ENCODE results near the gene LLGL2.

LLGL2 gene

GRCh38 chr17:75499313-75500022 is 26.0 kb upstream of the LLGL2 start:
- H3K4me3 ChIP-seq (ENCODE audit: low read depth, low read length), result no peak overlapping the region
- no peak for TF ChIP-seq CTCF (IDR thresholded peaks at IDR 0.05; ENCODE audit: low read depth, low read length, missing control alignments)
- in situ Hi-C loops (cut with HindIII; ENCODE audit: low sequenced_read_pairs), result no loop called here
- DNase-seq (ENCODE audit: low read depth), result no peak

DNA sequence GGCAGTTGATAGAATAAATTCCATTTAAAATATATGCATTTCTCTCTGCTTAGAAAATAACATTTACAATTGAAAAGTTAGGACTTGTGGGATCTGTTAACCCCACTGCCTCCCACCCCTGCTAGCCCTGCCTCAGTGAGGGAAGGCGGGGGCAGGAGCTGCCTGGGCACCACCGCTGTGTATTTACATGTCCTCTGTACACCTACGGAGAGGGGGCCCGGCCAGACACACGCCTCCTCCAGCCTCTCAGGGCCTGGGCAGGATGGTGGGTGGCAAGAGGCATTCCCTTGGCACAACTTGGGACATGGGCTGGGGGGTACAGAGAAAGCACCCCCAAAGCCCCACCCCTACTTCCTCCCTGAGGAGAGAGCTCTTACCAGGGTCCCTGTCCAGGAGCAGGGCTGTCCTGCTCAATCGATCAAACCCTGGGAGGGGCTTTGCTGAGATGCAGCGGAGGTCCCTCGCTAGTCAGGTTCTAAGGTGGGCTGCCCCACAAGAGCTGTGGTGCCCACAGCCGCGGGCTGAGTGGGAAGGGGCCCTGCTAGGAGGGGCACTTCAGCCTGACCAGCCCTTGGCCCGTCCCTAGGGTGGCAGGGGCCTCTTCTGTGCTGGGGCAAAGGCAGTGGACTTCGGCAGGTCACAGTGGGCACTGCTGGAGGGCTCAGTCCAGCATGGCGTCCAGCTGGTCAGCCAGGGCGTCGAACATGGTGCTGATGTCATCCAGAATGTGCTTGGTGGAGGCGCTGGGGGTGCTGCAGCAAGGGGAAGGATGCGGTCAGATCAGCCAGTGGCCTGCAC is 24.9 kb upstream of the LLGL2 start:
- H3K4me3 ChIP-seq (ENCODE audit: low read depth, low read length), result no peak overlapping the region
- TF ChIP-seq CTCF (IDR thresholded peaks at IDR 0.05; ENCODE audit: low read depth, low read length, missing control alignments), result no peak
- no peak for DNase-seq (ENCODE audit: low read depth)
- in situ Hi-C loops (cut with HindIII; ENCODE audit: low sequenced_read_pairs), result no loop called here

GRCh38 chr17:75501378-75502071 is 24.0 kb upstream of the LLGL2 start:
- no peak for DNase-seq (ENCODE audit: low read depth)
- no peak overlapping the region for H3K4me3 ChIP-seq (ENCODE audit: low read depth, low read length)
- in situ Hi-C loops (cut with HindIII; ENCODE audit: low sequenced_read_pairs), result no loop called here
- TF ChIP-seq CTCF (IDR thresholded peaks at IDR 0.05; ENCODE audit: low read depth, low read length, missing control alignments), result no peak

- in situ Hi-C loops (cut with HindIII; ENCODE audit: low sequenced_read_pairs), result no loop called here
- no peak overlapping the region for H3K4me3 ChIP-seq (ENCODE audit: low read depth, low read length)
- DNase-seq (ENCODE audit: low read depth), result no peak
- no peak for TF ChIP-seq CTCF (IDR thresholded peaks at IDR 0.05; ENCODE audit: low read depth, low read length, missing control alignments)
Observed at GRCh38 chr17:75502072-75502720, 23.3 kb upstream of the LLGL2 start.

DNA sequence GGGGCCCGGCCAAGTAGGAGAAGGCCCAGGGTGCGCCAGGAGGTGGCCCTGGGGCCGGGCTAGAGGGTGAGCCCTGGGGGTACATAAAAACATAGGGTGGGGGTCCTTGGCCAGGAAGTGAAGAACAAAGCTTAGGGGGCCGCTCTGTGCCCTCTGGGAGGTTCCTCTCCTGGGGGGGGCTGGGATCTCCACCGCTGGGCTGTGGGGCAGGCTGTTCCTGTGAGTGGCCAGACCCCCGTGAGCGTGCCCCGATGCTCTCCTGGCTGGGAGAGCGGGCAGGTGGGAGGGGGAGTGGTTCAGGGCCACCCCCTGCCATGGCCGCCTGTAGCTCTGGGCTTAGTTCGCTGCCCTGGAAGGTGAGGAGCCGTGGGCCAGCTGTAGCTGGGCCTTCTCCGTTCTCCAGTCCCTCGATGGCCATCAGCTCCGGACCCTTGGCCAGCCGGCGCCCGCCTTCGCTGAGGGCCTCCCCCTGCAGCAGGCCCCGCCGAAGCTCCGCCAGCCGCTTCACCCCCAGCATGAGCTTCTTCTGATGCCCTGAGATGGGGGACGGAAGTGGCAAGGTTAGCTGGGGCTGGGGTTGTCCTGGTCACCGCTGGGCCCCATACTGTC is 22.7 kb upstream of the LLGL2 start:
- in situ Hi-C loops (cut with HindIII; ENCODE audit: low sequenced_read_pairs), result no loop called here
- no peak for DNase-seq (ENCODE audit: low read depth)
- no peak for TF ChIP-seq CTCF (IDR thresholded peaks at IDR 0.05; ENCODE audit: low read depth, low read length, missing control alignments)
- no peak overlapping the region for H3K4me3 ChIP-seq (ENCODE audit: low read depth, low read length)
